Measurements from ENCODE around the gene MAPK4. TPM values are rescaled to one million over a fixed set of nuclear protein-coding genes. Genes with fewer than 3 reads are reported as not detected.
"Not testable (repeated sequence)": the region's sequence is repeated elsewhere in the genome, so short reads cannot be mapped to it uniquely, and the experiment has no call there.

MAPK4 gene
- total RNA-seq, 1 donor from 2014 or later, result 7.9 TPM

DNA sequence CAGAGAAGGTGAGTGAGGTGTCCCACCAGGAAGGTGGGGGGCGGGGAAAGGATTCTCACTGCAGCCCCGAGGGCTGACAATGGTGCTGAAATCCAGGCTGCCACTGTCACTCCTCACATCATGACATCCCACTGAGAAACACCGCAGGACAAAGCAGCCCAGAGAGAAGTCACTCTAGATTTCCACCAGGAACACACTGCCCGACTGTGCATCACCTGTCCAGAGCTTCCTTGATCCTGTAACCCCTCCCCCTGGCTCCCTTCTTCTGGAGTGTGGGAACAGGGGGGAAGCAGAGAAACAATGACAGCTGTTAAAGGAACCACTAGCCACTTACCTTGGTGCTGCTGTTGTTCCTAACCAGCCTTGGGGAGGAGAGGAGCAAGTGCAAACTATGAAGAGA, 190.1 kb downstream of the MAPK4 start:
- no peak for DNase-seq (ENCODE audit: low spot score)

GRCh38 chr18:50750546-50750945, 190.7 kb downstream of the MAPK4 start:
- DNase-seq (ENCODE audit: low spot score), result no peak

DNA sequence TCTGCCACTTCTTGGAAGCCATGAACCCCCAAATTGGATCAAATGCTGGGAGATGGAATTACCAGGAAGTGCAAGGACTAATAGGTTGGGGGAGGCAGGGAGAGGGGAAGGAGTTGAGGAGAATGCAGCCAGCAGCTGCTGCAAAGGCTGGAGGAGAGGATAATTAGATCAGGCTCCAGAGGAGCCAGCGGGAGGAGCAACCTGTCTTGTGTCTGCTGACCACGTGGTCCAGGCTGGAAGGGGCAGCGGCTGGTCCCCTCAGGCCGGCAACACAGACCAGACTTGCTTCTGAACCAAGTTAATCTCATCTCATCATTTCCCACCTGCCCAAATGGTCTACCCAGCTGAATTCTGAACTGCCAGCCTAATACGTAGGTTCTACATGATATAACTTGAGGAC, 191.6 kb downstream of the MAPK4 start:
- no peak for DNase-seq (ENCODE audit: low spot score)

GRCh38 chr18:50751947-50752346, 192.1 kb downstream of the MAPK4 start:
- DNase-seq (ENCODE audit: low spot score), result no peak

GRCh38 chr18:50753311-50753710, 193.4 kb downstream of the MAPK4 start:
- DNase-seq (ENCODE audit: low spot score), result no peak

DNA sequence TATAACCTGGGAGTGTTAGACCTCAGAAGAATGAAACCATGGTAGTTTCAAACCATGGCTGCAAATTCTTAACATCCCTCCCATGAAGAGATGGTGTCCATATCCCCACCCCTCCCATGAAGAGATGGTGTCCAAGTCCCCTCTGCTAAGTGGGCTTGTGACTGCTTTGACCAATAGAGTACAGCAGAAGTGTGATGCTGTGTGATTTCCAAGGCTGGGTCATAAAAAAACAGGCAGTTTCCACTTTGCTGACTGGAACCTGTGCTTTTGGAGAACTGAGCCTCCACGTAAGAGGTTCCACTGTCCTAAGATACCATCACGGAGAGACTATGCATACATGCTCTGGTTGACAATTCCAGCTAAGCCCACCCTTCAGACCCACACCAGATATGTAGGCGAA, 194.4 kb downstream of the MAPK4 start:
- DNase-seq (ENCODE audit: low spot score), result no peak

- no peak for DNase-seq (ENCODE audit: low spot score)
These were observed 197.5 kb downstream of the MAPK4 start for GRCh38 chr18:50757358-50757757.

DNA sequence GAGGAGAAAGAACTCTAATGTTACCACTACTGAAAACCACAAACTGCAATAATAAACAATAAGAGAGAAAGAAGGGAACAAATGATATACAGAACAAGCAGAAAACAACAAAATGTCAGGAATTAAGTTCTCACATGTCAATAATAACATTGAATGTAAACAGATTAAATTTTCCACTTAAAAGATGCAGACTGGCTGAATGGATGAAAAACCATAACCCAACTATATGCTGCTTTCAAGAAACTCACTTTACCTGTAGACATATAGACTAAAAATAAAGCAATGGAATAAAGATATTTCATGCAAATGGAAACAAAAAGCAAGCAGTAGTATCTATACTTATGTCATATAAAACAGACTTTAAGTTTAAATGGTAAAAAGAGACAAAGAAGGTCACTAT, 209.6 kb downstream of the MAPK4 start:
- no peak for DNase-seq (ENCODE audit: low spot score)

DNA sequence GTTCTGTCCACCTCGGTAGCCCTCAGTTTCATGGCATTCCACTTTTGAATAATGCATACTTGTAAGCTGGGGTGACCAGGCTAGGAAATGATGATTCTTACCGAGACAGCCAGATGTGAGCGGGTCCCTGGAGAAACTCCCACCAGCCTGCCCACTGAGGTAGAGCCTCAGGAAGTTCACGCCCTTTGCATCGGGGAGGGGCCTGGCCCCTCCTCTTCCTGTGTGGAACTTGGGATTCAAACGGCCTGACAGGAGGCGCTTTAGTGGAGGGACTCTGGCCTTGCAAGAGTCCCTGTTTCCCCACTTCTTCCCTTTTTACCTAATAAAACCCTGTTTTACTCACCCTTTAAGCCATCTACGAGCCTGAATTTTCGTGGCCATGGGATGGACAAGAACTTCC, 215.3 kb downstream of the MAPK4 start:
- DNase-seq (ENCODE audit: low spot score), result no peak

GRCh38 chr18:50775726-50776125, 215.8 kb downstream of the MAPK4 start:
- no peak for DNase-seq (ENCODE audit: low spot score)

DNA sequence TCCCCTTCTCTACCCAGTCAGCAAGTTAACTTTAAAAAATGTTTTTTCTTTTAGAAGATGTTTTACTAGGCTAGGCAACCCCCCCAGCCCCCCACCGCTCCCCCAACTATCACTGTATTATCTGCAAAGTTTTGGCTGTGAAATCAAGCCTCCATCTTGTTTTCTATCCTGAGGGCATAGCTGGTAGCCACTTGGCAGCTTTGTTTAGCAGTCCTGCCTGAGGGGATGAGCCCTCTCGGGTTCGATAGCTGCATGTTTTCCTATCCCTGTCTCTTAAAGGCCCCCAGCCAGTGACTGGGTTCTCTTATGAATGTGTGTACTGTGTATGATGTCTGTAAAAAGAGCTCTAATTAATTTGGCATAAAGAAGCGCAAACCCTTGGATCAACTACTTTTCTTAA, 216.5 kb downstream of the MAPK4 start:
- DNase-seq (ENCODE audit: low spot score), result no peak

- not testable (repeated sequence) for DNase-seq (ENCODE audit: low spot score)
These were observed 219.1 kb downstream of the MAPK4 start for GRCh38 chr18:50779021-50779420.

Other genes starting within 250 kb of the MAPK4 start
- gene SKA1, start 185.0 kb upstream of the MAPK4 start, total RNA-seq (ENCODE audit: insufficient read depth, low replicate concordance), result 2.9 TPM